Panc1 (cell line): Measurements from ENCODE around the gene C5AR1. TPM values are rescaled to one million over a fixed set of nuclear protein-coding genes. Genes with fewer than 3 reads are reported as not detected.

Source experiments
- ATAC-seq: fragments of 200-7000 bp; cut with Tn5 transposase; 2 replicates; pipeline ENCODE4 v1.9.1; 2020; ENCODE audit warnings: mild to moderate bottlenecking, moderate library complexity
- BruUV-seq: library from RNA; stranded (reverse); fragments of 400-500 nt; replicated peaks from 2 replicates; lab custom pipeline; 2021; lab: Mats Ljungman, UMichigan
- CTCF ChIA-PET: fragments of 300-600 bp; sonication (Branson Sonifier 250); formaldehyde crosslinking; loops from one replicate; lab custom pipeline; 2022; ENCODE audit warnings: antibody characterized with exemption; lab: Charles Lee
- POLR2A ChIA-PET: fragments of 300-600 bp; sonication (Branson Sonifier 250); formaldehyde crosslinking; loops from one replicate; lab custom pipeline; 2022; ENCODE audit warnings: antibody characterized with exemption; lab: Charles Lee
- DNase-seq: peaks from one replicate; pipeline ENCODE4 v3.0.0-alpha.2; 2010; ENCODE audit warnings: low read depth, low spot score
- H3K27ac ChIP-seq: 2 replicates; pipeline ENCODE4 v1.5.1; 2011; ENCODE audit warnings: mild to moderate bottlenecking, low read length, inconsistent platforms
- H3K27me3 ChIP-seq: fragments of 200-500 bp; sonication (Bioruptor generic); 2 replicates; pipeline ENCODE4 v1.6.0; 2014; ENCODE audit warnings: low read length, inconsistent platforms; ENCODE audit not compliant: control insufficient read depth, insufficient read depth
- H3K36me3 ChIP-seq: fragments of 200-500 bp; sonication (Bioruptor generic); 2 replicates; pipeline ENCODE4 v1.5.1; 2014; ENCODE audit warnings: inconsistent platforms, mild to moderate bottlenecking, low read length, moderate library complexity; ENCODE audit not compliant: control insufficient read depth, insufficient read depth
- H3K4me1 ChIP-seq: 2 replicates; pipeline ENCODE4 v1.5.1; 2011; ENCODE audit warnings: inconsistent platforms, mild to moderate bottlenecking, low read length, moderate library complexity; ENCODE audit not compliant: control insufficient read depth, insufficient read depth
- H3K4me3 ChIP-seq, 2 experiments: 2 replicates each; pipeline ENCODE4 v1.5.1; 2011 to 2012; ENCODE audit warnings: low read depth in 2 of 2, low read length in 2 of 2, mild to moderate bottlenecking in 2 of 2, inconsistent platforms in 1 of 2, moderate library complexity in 1 of 2
- H3K9me3 ChIP-seq: fragments of 200-500 bp; sonication (Bioruptor generic); 2 replicates; pipeline ENCODE4 v1.5.1; 2014; ENCODE audit warnings: low read depth, mild to moderate bottlenecking, inconsistent platforms, low read length, moderate library complexity; ENCODE audit not compliant: control insufficient read depth, insufficient read depth
- POLR2AphosphoS5 ChIP-seq: IDR thresholded peaks from 2 replicates; pipeline ENCODE4 v1.6.1; 2012; ENCODE audit warnings: mild to moderate bottlenecking, low read depth, low read length, moderate library complexity
- SIN3A ChIP-seq: IDR thresholded peaks from 2 replicates; pipeline ENCODE4 v1.6.1; 2012; ENCODE audit warnings: low read depth, mild to moderate bottlenecking, low read length, moderate library complexity, borderline replicate concordance; ENCODE audit not compliant: insufficient read depth
- TCF7L2 ChIP-seq: IDR thresholded peaks from 2 replicates; pipeline ENCODE4 v1.6.1; 2011; ENCODE audit warnings: mild to moderate bottlenecking, low read depth, low read length, inconsistent platforms
- in situ Hi-C: cut with HindIII; loops from 2 replicates; pipeline ENCODE4 v1.10.0; 2016; ENCODE audit warnings: low sequenced_read_pairs, low pct_unique_long_range_greater_than_20kb
- intact Hi-C: fragments of 100-400 bp; cut with micrococcal nuclease; formaldehyde crosslinking; loops from one replicate; pipeline ENCODE4 v1.10.0; 2022; ENCODE audit not compliant: unreplicated experiment
- total RNA-seq: library from RNA; stranded (reverse); gene quantifications from one replicate; pipeline ENCODE4 v1.2.1, GENCODE V29; 2021; ENCODE audit not compliant: unreplicated experiment
- TF ChIP-seq, protein P1 (sequence below): fragments of 450-650 bp; IDR thresholded peaks from 2 replicates; pipeline ENCODE4 v1.5.1; 2017; ENCODE audit warnings: mild to moderate bottlenecking
- TF ChIP-seq, protein P2 (sequence below), 2 experiments: IDR thresholded peaks; 2 replicates each; pipeline ENCODE4 v1.6.1; 2011 to 2012; ENCODE audit warnings: low read depth in 2 of 2, control low read depth in 1 of 2, low read length in 1 of 2, mild to moderate bottlenecking in 1 of 2, moderate library complexity in 1 of 2; ENCODE audit not compliant: insufficient read depth in 1 of 2

C5AR1 gene
- total RNA-seq, 1 experiment from 2014 or later: 2.7 TPM

DNA sequence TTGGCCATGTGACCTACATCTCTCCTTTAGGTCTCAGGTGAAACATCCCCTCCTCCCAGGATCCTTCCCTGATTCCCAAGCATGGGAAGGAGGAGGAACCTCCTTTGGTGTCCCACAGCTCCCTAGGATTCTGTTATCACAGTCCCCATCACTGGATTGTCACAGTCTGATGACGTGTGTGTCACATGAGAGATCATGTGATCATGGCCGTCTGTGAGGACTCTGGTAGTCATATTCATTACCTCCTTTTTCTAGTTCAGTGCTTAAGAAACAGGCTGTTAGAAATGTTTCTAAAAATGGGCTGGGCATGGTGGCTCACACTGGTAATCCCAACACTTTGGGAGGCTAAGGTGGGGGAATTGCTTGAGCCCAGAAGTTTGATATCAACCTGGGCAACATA, 42.4 kb downstream of the C5AR1 start:
- DNase-seq (no peak), ATAC-seq (no peak)
- Histone ChIP-seq H3K4me3 (no peak overlapping the region), H3K27me3 (no peaks in the 10 kb centered on the region), H3K4me1 (no peaks in the 10 kb centered on the region; the same call in 1 of the 2 replicates), H3K9me3 (no peaks in the 10 kb centered on the region), H3K36me3 (peaks cover 8% of the 10 kb centered on the region), H3K27ac (no peak overlapping the region)
- CTCF ChIA-PET: no interaction called here
- no TSS peak for BruUV-seq
- TF ChIP-seq, protein P1, sequence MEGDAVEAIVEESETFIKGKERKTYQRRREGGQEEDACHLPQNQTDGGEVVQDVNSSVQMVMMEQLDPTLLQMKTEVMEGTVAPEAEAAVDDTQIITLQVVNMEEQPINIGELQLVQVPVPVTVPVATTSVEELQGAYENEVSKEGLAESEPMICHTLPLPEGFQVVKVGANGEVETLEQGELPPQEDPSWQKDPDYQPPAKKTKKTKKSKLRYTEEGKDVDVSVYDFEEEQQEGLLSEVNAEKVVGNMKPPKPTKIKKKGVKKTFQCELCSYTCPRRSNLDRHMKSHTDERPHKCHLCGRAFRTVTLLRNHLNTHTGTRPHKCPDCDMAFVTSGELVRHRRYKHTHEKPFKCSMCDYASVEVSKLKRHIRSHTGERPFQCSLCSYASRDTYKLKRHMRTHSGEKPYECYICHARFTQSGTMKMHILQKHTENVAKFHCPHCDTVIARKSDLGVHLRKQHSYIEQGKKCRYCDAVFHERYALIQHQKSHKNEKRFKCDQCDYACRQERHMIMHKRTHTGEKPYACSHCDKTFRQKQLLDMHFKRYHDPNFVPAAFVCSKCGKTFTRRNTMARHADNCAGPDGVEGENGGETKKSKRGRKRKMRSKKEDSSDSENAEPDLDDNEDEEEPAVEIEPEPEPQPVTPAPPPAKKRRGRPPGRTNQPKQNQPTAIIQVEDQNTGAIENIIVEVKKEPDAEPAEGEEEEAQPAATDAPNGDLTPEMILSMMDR: no peak
- no peak for TF ChIP-seq TCF7L2
- TF ChIP-seq POLR2AphosphoS5: no peak
- TF ChIP-seq, protein P2, sequence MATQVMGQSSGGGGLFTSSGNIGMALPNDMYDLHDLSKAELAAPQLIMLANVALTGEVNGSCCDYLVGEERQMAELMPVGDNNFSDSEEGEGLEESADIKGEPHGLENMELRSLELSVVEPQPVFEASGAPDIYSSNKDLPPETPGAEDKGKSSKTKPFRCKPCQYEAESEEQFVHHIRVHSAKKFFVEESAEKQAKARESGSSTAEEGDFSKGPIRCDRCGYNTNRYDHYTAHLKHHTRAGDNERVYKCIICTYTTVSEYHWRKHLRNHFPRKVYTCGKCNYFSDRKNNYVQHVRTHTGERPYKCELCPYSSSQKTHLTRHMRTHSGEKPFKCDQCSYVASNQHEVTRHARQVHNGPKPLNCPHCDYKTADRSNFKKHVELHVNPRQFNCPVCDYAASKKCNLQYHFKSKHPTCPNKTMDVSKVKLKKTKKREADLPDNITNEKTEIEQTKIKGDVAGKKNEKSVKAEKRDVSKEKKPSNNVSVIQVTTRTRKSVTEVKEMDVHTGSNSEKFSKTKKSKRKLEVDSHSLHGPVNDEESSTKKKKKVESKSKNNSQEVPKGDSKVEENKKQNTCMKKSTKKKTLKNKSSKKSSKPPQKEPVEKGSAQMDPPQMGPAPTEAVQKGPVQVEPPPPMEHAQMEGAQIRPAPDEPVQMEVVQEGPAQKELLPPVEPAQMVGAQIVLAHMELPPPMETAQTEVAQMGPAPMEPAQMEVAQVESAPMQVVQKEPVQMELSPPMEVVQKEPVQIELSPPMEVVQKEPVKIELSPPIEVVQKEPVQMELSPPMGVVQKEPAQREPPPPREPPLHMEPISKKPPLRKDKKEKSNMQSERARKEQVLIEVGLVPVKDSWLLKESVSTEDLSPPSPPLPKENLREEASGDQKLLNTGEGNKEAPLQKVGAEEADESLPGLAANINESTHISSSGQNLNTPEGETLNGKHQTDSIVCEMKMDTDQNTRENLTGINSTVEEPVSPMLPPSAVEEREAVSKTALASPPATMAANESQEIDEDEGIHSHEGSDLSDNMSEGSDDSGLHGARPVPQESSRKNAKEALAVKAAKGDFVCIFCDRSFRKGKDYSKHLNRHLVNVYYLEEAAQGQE (IDR thresholded peaks at IDR 0.05; ENCODE audit: insufficient read depth in 1 of 2, low read depth in 2 of 2, low read length in 1 of 2): no peak
- no peak for TF ChIP-seq SIN3A
- intact Hi-C loops: no loop called here
- POLR2A ChIA-PET: interaction anchor here (0.6 kb wide), 1 partner anchor 304 kb away, joined by 4 read pairs; no protein-coding TSS in a partner anchor
- in situ Hi-C loops: no loop called here

DNA sequence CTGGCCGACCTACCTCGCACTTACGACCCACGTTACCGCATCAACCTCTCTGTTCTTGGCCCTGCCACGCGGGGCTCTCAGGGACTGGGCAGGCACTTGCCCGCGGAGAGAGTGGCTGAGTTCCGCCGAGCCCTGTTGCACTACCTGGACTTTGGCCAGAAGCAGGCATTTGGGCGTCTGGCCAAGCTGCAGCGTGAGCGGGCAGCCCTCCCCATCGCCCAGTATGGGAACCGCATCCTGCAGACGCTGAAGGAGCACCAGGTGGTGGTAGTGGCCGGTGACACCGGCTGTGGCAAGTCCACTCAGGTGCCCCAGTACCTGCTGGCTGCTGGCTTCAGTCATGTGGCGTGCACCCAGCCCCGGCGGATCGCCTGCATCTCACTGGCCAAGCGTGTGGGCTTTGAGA, 43.6 kb downstream of the C5AR1 start:
- no peak overlapping the region for H3K27ac ChIP-seq
- peaks cover 8% of the 10 kb centered on the region for H3K36me3 ChIP-seq
- no peak for DNase-seq
- no peaks in the 10 kb centered on the region for H3K27me3 ChIP-seq
- TF ChIP-seq, protein P1: no peak
- no peak for TF ChIP-seq POLR2AphosphoS5
- no peak for TF ChIP-seq SIN3A
- TF ChIP-seq, protein P2 (IDR thresholded peaks at IDR 0.05; ENCODE audit: insufficient read depth in 1 of 2, low read depth in 2 of 2, low read length in 1 of 2): no peak
- TF ChIP-seq TCF7L2: no peak
- in situ Hi-C loops: no loop called here
- no peak for ATAC-seq
- no peaks in the 10 kb centered on the region for H3K9me3 ChIP-seq
- intact Hi-C loops: no loop called here
- no peak overlapping the region for H3K4me3 ChIP-seq
- no TSS peak for BruUV-seq
- CTCF ChIA-PET: no interaction called here
- POLR2A ChIA-PET: no interaction called here
- no peaks in the 10 kb centered on the region; the same call in 1 of the 2 replicates for H3K4me1 ChIP-seq
